CD4-positive, CD25-positive, alpha-beta regulatory T cell (primary cell): Measurements from ENCODE around the gene LPAR6. TPM values are rescaled to one million over a fixed set of nuclear protein-coding genes. Genes with fewer than 3 reads are reported as not detected.
A peak's percentile ranks its signal among the peaks of the same experiment; 100 is the strongest.
"Not testable (repeated sequence)": the region's sequence is repeated elsewhere in the genome, so short reads cannot be mapped to it uniquely, and the experiment has no call there.

Experiments used
- ATAC-seq, 2 donors: fragments of 150-1000 bp; cut with Tn5 transposase; one replicate each; pipeline ENCODE4 v1.10.0; 2021; ENCODE audit warnings: low read depth in 2 of 2, moderate number of reproducible peaks in 2 of 2, moderate library complexity in 1 of 2
- DNase-seq, 3 donors: peaks; one replicate each; pipeline versions ENCODE4 v3.0.0 to v3.0.0-alpha.2; 2012 to 2022; ENCODE audit warnings: mixed read lengths in 1 of 3
- H3K27ac ChIP-seq: one replicate; pipeline ENCODE4 v1.7.0; 2013; ENCODE audit warnings: mild to moderate bottlenecking, low read length; ENCODE audit not compliant: insufficient read depth, poor library complexity, severe bottlenecking
- H3K27me3 ChIP-seq: one replicate; pipeline ENCODE4 v1.7.0; 2013; ENCODE audit warnings: low read length; ENCODE audit not compliant: control insufficient read depth, insufficient read depth
- H3K36me3 ChIP-seq: one replicate; pipeline ENCODE4 v1.7.0; 2013; ENCODE audit warnings: mild to moderate bottlenecking, low read length, moderate library complexity; ENCODE audit not compliant: control insufficient read depth, insufficient read depth
- H3K4me1 ChIP-seq: 2 replicates; pipeline ENCODE4 v1.7.0; 2013; ENCODE audit warnings: mild to moderate bottlenecking, low read length; ENCODE audit not compliant: insufficient read depth, control insufficient read depth, poor library complexity, severe bottlenecking
- H3K4me3 ChIP-seq: one replicate; pipeline ENCODE4 v1.7.0; 2013; ENCODE audit warnings: low read depth, mild to moderate bottlenecking, low read length, moderate library complexity
- H3K9me3 ChIP-seq, 2 experiments: 1 replicate in 1 of 2; 2 replicates in 1 of 2; pipeline ENCODE4 v1.7.0; 2013; ENCODE audit warnings: low read length in 2 of 2, mild to moderate bottlenecking in 1 of 2, moderate library complexity in 1 of 2; ENCODE audit not compliant: control insufficient read depth in 2 of 2
- H3K27ac Mint-ChIP-seq, 3 donors: one replicate each; pipeline ENCODE4 v1.8.0; 2020 to 2022; ENCODE audit warnings: mild to moderate bottlenecking in 3 of 3, mixed read lengths in 3 of 3, moderate library complexity in 2 of 3
- H3K27me3 Mint-ChIP-seq: one replicate; pipeline ENCODE4 v1.8.0; 2022; ENCODE audit warnings: mild to moderate bottlenecking, mixed read lengths
- H3K36me3 Mint-ChIP-seq: one replicate; pipeline ENCODE4 v1.8.0; 2020; ENCODE audit warnings: mixed read lengths
- H3K4me1 Mint-ChIP-seq, 4 donors: one replicate each; pipeline ENCODE4 v1.8.0; 2020 to 2022; ENCODE audit warnings: mixed read lengths in 4 of 4, mild to moderate bottlenecking in 1 of 4
- H3K4me3 Mint-ChIP-seq, 4 donors: one replicate each; pipeline ENCODE4 v1.8.0; 2020 to 2022; ENCODE audit warnings: mild to moderate bottlenecking in 4 of 4, mixed read lengths in 4 of 4, moderate library complexity in 3 of 4
- H3K9me3 Mint-ChIP-seq, 7 donors: one replicate each; pipeline ENCODE4 v1.8.0; 2020 to 2022; ENCODE audit warnings: mixed read lengths in 7 of 7, mild to moderate bottlenecking in 3 of 7, moderate library complexity in 2 of 7
- polyA plus RNA-seq, 4 donors: library from polyadenylated mRNA; unstranded; fragments of 300-500 nt; fragmentation: Illumina TruSeq; gene quantifications; one replicate each; pipeline ENCODE4 v1.2.3, GENCODE V29; 2021
- total RNA-seq: library from RNA; stranded (reverse); gene quantifications from one replicate; pipeline ENCODE4 v1.2.3, GENCODE V29; 2022

The LPAR6 gene, protein sequence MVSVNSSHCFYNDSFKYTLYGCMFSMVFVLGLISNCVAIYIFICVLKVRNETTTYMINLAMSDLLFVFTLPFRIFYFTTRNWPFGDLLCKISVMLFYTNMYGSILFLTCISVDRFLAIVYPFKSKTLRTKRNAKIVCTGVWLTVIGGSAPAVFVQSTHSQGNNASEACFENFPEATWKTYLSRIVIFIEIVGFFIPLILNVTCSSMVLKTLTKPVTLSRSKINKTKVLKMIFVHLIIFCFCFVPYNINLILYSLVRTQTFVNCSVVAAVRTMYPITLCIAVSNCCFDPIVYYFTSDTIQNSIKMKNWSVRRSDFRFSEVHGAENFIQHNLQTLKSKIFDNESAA
- total RNA-seq (85.4 TPM), polyA plus RNA-seq (100 to 1,000 TPM in 2 of 4 donors, 10 to 100 TPM in 2; 85.6 to 150 (median 95.7) TPM)

DNA sequence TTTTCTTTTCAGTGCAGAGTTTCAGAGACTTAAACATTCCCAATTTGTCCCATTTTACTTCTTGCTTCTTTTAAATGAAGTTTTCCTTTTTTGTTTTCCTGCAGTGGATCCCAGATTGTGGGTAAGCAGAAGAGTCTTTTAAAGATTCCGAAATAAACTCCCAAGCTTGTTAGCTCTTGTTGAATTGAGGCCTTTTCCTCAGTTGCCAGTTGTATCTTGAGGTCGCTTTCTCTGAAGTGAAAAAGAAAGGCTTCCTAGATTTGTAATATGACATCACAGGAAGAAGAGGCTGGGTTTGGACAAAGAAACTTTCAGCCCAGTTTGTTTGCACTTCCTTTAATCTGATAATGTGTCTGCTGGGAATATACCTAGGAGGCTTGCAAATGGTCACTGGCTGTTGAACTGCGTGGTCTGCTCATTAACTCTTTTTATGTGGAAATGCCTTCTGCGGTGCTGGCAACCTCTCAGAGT is at the start of gene LPAR6:
TSS of gene LPAR6 (minus strand) at position 233 of the 471 bp plus-strand sequence. CDS start 690 bp downstream, outside the sequence.
- Histone ChIP-seq H3K27ac (peak within 1 kb of the TSS; percentile 83), H3K27me3 (no peaks in the 10 kb centered on the region), H3K9me3 (no peaks in the 10 kb centered on the region), H3K4me1 (peaks cover 36% of the 10 kb centered on the region), H3K36me3 (peaks cover 7% of the 10 kb centered on the region), H3K4me3 (peak within 1 kb of the TSS; percentile 100)
- DNase-seq (peak; percentile 3 to 70 (median 32)), ATAC-seq (no peak)
- Mint-ChIP-seq H3K4me1 (peaks cover 19 to 43% (median 37%) of the 10 kb centered on the region in 4 donors), H3K4me3 (peak within 1 kb of the TSS; percentile 94 to 100 (median 96)), H3K27me3 (no peaks in the 10 kb centered on the region), H3K27ac (peak within 1 kb of the TSS; percentile 94 to 99 (median 95)), H3K36me3 (peaks cover 16% of the 10 kb centered on the region), H3K9me3 (peaks cover 0 to 5% (median 0%) of the 10 kb centered on the region in 7 donors)

DNA sequence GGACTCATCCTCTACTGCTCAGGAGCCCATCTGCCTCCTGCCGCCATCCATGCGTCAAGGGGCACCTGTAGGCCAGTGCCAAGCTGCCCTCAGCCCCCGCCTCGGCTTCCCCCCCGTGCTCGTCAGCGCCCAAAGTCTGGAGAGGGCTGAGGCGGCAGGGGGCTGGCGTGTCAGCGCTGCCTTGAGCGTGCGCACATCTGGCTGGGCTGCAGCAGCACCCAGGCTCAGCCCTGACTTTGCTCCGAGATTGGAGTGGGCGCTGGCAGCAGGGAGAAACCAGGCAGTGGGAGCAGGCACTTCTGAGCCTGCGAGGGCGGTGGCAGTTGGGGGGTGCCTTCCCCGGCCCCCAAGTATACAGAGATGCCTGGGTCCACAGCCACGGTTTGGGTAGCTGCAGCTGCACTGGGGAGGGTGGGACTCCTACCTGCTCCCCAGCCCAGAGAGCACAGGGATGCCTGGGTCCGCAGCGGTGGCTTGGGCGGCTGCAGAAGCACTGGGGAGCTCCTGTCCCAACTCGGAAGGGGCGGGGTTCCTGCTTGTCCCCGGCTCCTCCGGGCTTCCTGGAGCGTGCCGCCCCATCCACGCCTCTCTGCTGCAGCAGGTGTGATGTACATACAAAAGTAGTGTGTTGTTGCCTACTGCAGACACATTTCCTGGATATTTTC is 44.8 kb upstream of the LPAR6 start:
- ATAC-seq (no peak), DNase-seq (no peak)
- no peak overlapping the region for H3K27ac ChIP-seq
- no peaks in the 10 kb centered on the region for H3K27me3 ChIP-seq
- H3K27ac Mint-ChIP-seq: no peak overlapping the region
- peaks cover 52% of the 10 kb centered on the region for H3K36me3 Mint-ChIP-seq
- H3K9me3 ChIP-seq: no peaks in the 10 kb centered on the region
- no peaks in the 10 kb centered on the region for H3K4me1 ChIP-seq
- peaks cover 8 to 24% (median 17%) of the 10 kb centered on the region in 4 donors for H3K4me1 Mint-ChIP-seq
- peaks cover 42% of the 10 kb centered on the region for H3K36me3 ChIP-seq
- H3K4me3 Mint-ChIP-seq: no peak overlapping the region
- peaks cover 0 to 2% (median 0%) of the 10 kb centered on the region in 7 donors for H3K9me3 Mint-ChIP-seq
- H3K4me3 ChIP-seq: no peak overlapping the region
- H3K27me3 Mint-ChIP-seq: no peaks in the 10 kb centered on the region

DNA sequence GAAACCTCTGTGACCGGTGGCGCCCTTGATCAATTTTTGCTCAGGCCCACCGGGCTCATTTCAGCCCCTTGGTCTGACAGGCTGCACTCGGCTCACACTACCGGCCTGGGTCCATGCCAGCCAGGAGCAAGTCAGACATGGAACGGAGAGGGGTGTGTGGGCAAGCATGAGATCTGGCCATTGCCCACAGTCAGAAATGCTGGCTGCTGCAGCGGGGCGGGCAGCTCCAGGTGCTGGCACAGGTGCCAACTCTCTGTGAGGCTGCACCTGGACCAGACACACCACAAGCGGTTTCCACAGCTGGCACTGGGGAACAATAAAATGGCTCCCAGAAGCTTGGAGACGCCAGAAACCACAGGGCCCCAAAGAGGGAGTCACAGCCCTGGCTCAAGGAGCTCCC is 43.6 kb upstream of the LPAR6 start:
- peaks cover 50% of the 10 kb centered on the region for H3K36me3 Mint-ChIP-seq
- H3K27ac Mint-ChIP-seq: no peak overlapping the region
- no peaks in the 10 kb centered on the region for H3K27me3 Mint-ChIP-seq
- no peaks in the 10 kb centered on the region for H3K27me3 ChIP-seq
- no peak overlapping the region for H3K27ac ChIP-seq
- peaks cover 0 to 5% (median 2%) of the 10 kb centered on the region in 7 donors for H3K9me3 Mint-ChIP-seq
- no peak for ATAC-seq
- H3K4me1 ChIP-seq: no peaks in the 10 kb centered on the region
- H3K4me3 Mint-ChIP-seq: no peak overlapping the region
- H3K4me1 Mint-ChIP-seq: peaks cover 9 to 29% (median 18%) of the 10 kb centered on the region in 4 donors
- H3K9me3 ChIP-seq: peaks cover 0 to 2% of the 10 kb centered on the region in 2 experiments
- peaks cover 42% of the 10 kb centered on the region for H3K36me3 ChIP-seq
- DNase-seq: no peak
- H3K4me3 ChIP-seq: no peak overlapping the region

DNA sequence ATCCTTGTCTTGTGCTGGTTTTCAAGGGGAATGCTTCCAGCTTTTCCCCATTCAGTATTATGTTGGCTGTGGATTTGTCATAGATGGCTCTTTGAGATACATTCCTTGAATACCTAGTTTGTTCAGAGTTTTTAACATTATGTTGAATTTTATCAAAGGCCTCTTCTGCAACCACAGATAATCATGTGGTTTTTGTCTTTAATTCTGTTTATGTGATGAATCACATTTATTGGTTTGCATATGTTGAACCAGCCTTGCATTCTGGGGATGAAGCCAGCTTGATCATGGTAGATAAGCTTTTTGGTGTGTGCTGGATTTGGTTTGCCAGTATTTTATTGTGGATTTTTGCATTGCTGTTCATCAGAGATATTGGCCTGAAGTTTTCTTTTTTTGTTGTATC is 38.3 kb upstream of the LPAR6 start:
- DNase-seq: peak in 1 of 3 donors; percentile 22
- H3K4me3 ChIP-seq, H3K27me3 Mint-ChIP-seq, ATAC-seq, H3K27ac Mint-ChIP-seq, H3K27ac ChIP-seq, H3K4me1 ChIP-seq, H3K27me3 ChIP-seq: not testable (repeated sequence)
- H3K4me1 Mint-ChIP-seq: peaks cover 24 to 53% (median 40%) of the 10 kb centered on the region in 4 donors
- H3K4me3 Mint-ChIP-seq: peak overlapping the region in 2 of 4 donors; percentile 1 to 58
- Histone ChIP-seq H3K36me3 (peaks cover 12% of the 10 kb centered on the region), H3K9me3 (peaks cover 6 to 11% of the 10 kb centered on the region in 2 experiments)
- H3K9me3 Mint-ChIP-seq: peaks cover 0 to 16% (median 3%) of the 10 kb centered on the region in 7 donors
- H3K36me3 Mint-ChIP-seq: peaks cover 40% of the 10 kb centered on the region

DNA sequence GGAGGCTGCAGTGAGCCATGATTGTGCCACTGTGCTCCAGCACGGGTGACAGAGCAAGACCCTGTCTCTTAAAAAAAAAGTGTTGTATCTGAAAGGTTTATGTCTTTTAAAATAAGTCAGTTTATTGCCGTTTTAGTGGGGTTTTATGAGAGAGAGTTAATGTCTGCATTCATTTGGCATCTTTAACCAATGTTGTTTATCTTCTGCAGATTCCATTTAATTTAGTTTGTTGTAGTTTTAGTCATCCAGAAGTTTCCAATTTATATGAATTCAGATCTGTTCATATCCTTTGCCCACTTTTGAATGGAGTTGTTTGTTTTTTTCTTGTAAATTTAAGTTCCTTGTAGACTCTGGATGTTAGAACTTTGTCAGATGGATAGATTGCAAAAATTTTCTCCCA is 36.7 kb upstream of the LPAR6 start:
- Mint-ChIP-seq H3K27ac (peak overlapping the region in 2 of 3 donors; percentile 11 to 57), H3K4me3 (peak overlapping the region in 3 of 4 donors; percentile 44 to 91 (median 79)), H3K9me3 (peaks cover 0 to 16% (median 3%) of the 10 kb centered on the region in 7 donors), H3K36me3 (peaks cover 34% of the 10 kb centered on the region), H3K27me3 (no peaks in the 10 kb centered on the region), H3K4me1 (peaks cover 25 to 45% (median 37%) of the 10 kb centered on the region in 4 donors)
- peaks cover 9% of the 10 kb centered on the region for H3K4me1 ChIP-seq
- ATAC-seq (no peak), DNase-seq (no peak)
- H3K36me3 ChIP-seq: peaks cover 10% of the 10 kb centered on the region
- no peaks in the 10 kb centered on the region for H3K27me3 ChIP-seq
- no peak overlapping the region for H3K27ac ChIP-seq
- H3K4me3 ChIP-seq: peak overlapping the region; percentile 80
- peaks cover 6 to 11% of the 10 kb centered on the region in 2 experiments for H3K9me3 ChIP-seq

DNA sequence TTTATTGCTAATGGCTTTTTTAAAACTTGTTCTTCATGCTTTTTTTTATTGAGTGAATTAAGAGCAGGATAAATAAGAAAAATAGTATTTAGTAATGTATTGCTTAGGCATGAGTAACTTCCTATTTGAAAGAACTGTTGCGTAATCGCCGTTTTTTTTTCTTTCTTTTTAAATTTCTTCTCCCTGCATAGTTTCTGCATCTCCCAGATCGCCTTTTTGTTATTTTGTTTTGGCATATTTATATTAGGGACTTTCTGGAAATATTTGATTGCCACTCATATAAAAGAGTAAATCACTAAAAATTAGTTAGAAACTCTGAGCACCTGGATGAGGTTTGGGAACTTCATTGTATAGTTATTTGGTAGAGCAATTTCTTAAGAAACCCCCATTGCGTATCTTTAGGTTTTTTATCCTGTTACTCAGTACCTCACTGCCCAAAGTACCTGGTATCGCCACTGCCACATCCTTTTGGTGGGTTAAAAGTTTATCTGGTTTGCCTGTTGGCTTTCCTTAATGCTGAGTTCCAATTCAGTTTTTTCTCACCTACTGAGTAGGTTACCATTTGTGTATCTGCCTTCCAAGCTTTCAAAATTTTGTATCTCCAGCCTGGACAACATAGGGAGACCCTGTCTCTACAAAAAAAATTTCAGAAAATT is 36.2 kb upstream of the LPAR6 start:
- Mint-ChIP-seq H3K27me3 (no peaks in the 10 kb centered on the region), H3K36me3 (peaks cover 29% of the 10 kb centered on the region), H3K9me3 (peaks cover 0 to 16% (median 3%) of the 10 kb centered on the region in 7 donors), H3K27ac (peak overlapping the region in 2 of 3 donors; percentile 11 to 57), H3K4me3 (peak overlapping the region; percentile 79 to 91 (median 85)), H3K4me1 (peaks cover 25 to 41% (median 37%) of the 10 kb centered on the region in 4 donors)
- H3K4me3 ChIP-seq: peak overlapping the region; percentile 80
- H3K9me3 ChIP-seq: peaks cover 6 to 11% of the 10 kb centered on the region in 2 experiments
- H3K27ac ChIP-seq: peak overlapping the region; percentile 58
- DNase-seq (peak in 1 of 3 donors; percentile 63), ATAC-seq (no peak)
- H3K4me1 ChIP-seq: peaks cover 13% of the 10 kb centered on the region
- peaks cover 4% of the 10 kb centered on the region for H3K36me3 ChIP-seq
- H3K27me3 ChIP-seq: no peaks in the 10 kb centered on the region

DNA sequence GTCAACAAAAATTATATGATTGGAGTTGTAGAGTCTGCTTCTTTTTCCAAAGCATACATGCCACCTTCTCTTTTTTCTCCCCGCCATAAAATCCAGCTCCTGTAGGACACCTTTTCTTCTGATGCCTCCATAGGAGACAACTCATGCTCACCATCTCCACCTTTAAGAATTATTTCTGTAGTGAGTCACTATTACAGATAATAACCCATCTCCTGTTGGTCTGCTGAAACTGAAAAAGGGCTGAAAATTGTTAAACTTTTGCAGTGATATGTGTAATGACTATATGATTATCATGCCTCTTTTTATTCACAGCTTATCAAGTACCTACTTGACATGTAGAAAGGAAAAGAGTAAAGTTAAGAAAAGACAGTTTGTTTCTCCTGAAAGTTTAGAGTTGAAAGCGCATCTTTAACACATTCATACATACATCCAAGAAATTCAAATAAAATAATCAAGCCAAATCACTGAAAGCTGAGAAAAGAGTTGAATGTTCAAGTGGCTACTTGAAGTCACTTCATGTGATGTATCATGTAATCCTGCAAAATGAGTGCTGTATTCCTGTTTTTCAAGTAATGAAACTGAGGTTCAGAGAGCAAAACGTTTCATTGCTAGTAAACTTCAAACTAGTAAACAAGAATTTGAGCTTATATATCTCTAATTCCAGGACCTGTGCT is 35.5 kb upstream of the LPAR6 start:
- Histone ChIP-seq H3K4me3 (peak overlapping the region; percentile 80), H3K4me1 (peaks cover 18% of the 10 kb centered on the region), H3K27ac (peak overlapping the region; percentile 58), H3K9me3 (peaks cover 6 to 11% of the 10 kb centered on the region in 2 experiments), H3K27me3 (no peaks in the 10 kb centered on the region), H3K36me3 (peaks cover 2% of the 10 kb centered on the region)
- ATAC-seq (no peak), DNase-seq (no peak)
- peak overlapping the region; percentile 79 to 91 (median 85) for H3K4me3 Mint-ChIP-seq
- peak overlapping the region in 2 of 3 donors; percentile 11 to 72 for H3K27ac Mint-ChIP-seq
- peaks cover 0 to 16% (median 3%) of the 10 kb centered on the region in 7 donors for H3K9me3 Mint-ChIP-seq
- H3K27me3 Mint-ChIP-seq: no peaks in the 10 kb centered on the region
- peaks cover 26% of the 10 kb centered on the region for H3K36me3 Mint-ChIP-seq
- peaks cover 27 to 40% (median 35%) of the 10 kb centered on the region in 4 donors for H3K4me1 Mint-ChIP-seq
